Keratinocyte (primary cell): Measurements from ENCODE around the gene PTPN2. TPM values are rescaled to one million over a fixed set of nuclear protein-coding genes. Genes with fewer than 3 reads are reported as not detected.

Source experiments
- DNase-seq: peaks from one replicate; pipeline ENCODE4 v3.0.0-alpha.2; 2011; ENCODE audit warnings: low read depth, missing footprints, low spot score
- FAIRE-seq: peaks from 2 replicates; lab custom pipeline; 2011; peaks lifted over from hg19 to GRCh38; lab: Jason Lieb, UNC
- H2AFZ ChIP-seq: 2 replicates; pipeline ENCODE4 v1.6.0; 2012; ENCODE audit warnings: low read length, control low read depth, inconsistent platforms; ENCODE audit not compliant: control insufficient read depth
- H3K27ac ChIP-seq: 2 replicates; pipeline ENCODE4 v1.5.1; 2011; ENCODE audit warnings: low read length; ENCODE audit not compliant: control insufficient read depth, insufficient read depth
- H3K27me3 ChIP-seq: 3 replicates; pipeline ENCODE4 v1.6.0; 2011; ENCODE audit warnings: low read length; ENCODE audit not compliant: control insufficient read depth, insufficient read depth; ENCODE audit errors: extremely low read depth
- H3K36me3 ChIP-seq, 2 experiments: 2 replicates in 1 of 2; 3 replicates in 1 of 2; pipeline ENCODE4 v1.5.1; 2011; ENCODE audit warnings: low read length in 2 of 2, mild to moderate bottlenecking in 1 of 2; ENCODE audit not compliant: control insufficient read depth in 2 of 2, insufficient read depth in 2 of 2; ENCODE audit errors: extremely low read depth in 1 of 2
- H3K4me1 ChIP-seq: 3 replicates; pipeline ENCODE4 v1.5.1; 2011; ENCODE audit warnings: low read length; ENCODE audit not compliant: control insufficient read depth, insufficient read depth; ENCODE audit errors: extremely low read depth
- H3K4me2 ChIP-seq: 3 replicates; pipeline ENCODE4 v1.6.0; 2011; ENCODE audit warnings: low read depth, low read length; ENCODE audit not compliant: control insufficient read depth, insufficient read depth; ENCODE audit errors: extremely low read depth
- H3K4me3 ChIP-seq, 3 experiments: fragments of 200-600 bp in 1 of 3; sonication (generic) in 1 of 3; 2 replicates in 2 of 3; 3 replicates in 1 of 3; pipeline ENCODE4 v1.5.1; 2011 to 2016; ENCODE audit warnings: low read length in 3 of 3, mild to moderate bottlenecking in 3 of 3, control low read depth in 2 of 3, inconsistent platforms in 1 of 3, low read depth in 1 of 3, mixed read lengths in 1 of 3, mixed run types in 1 of 3, moderate library complexity in 1 of 3; ENCODE audit not compliant: control insufficient read depth in 2 of 3, insufficient read depth in 2 of 3; ENCODE audit errors: extremely low read depth in 1 of 3
- H3K79me2 ChIP-seq: 2 replicates; pipeline ENCODE4 v1.6.0; 2012; ENCODE audit warnings: low read length; ENCODE audit not compliant: control insufficient read depth, insufficient read depth
- H3K9ac ChIP-seq: 3 replicates; pipeline ENCODE4 v1.6.0; 2011; ENCODE audit warnings: low read length; ENCODE audit not compliant: control insufficient read depth, insufficient read depth; ENCODE audit errors: extremely low read depth
- H3K9me1 ChIP-seq: 3 replicates; pipeline ENCODE4 v1.6.0; 2011; ENCODE audit warnings: low read length; ENCODE audit not compliant: control insufficient read depth, insufficient read depth; ENCODE audit errors: extremely low read depth
- H3K9me3 ChIP-seq: 2 replicates; pipeline ENCODE4 v1.5.1; 2012; ENCODE audit warnings: low read depth, low read length; ENCODE audit not compliant: control insufficient read depth
- H4K20me1 ChIP-seq: 3 replicates; pipeline ENCODE4 v1.6.0; 2011; ENCODE audit warnings: low read length; ENCODE audit not compliant: control insufficient read depth, insufficient read depth; ENCODE audit errors: extremely low read depth
- EZH2 ChIP-seq: IDR thresholded peaks from one replicate; pipeline ENCODE4 v1.6.1; 2012; ENCODE audit warnings: inconsistent platforms, mild to moderate bottlenecking, low read length, moderate library complexity
- dilution Hi-C: fragments of 300-500 bp; cut with MboI; formaldehyde crosslinking; loops from one replicate; pipeline ENCODE4 v1.7.0; 2020; ENCODE audit warnings: low sequenced_read_pairs; ENCODE audit not compliant: extremely low pct_ligation_motif_present
- polyA plus RNA-seq, 5 experiments: library from polyadenylated mRNA; depleted of rRNA in 3 of 5; stranded (reverse) in 3 of 5; stranded (forward) in 1 of 5; unstranded in 1 of 5; fragments of >200 nt; gene quantifications; 1 replicate in 1 of 5; 2 replicates in 3 of 5; 3 replicates in 1 of 5; pipeline versions ENCODE4 v1.2.1 to v1.2.3, GENCODE V29; 2011 to 2012; ENCODE audit warnings: missing spikeins in 2 of 5, low read depth in 1 of 5, low replicate concordance in 1 of 5
- TF ChIP-seq, protein P1 (sequence below), 3 experiments: IDR thresholded peaks in 1 of 3; conservative IDR thresholded peaks in 1 of 3; optimal IDR thresholded peaks in 1 of 3; 2 replicates in 2 of 3; 3 replicates in 1 of 3; pipeline versions ENCODE3 to v1.5.1; 2011; ENCODE audit warnings: low read length in 3 of 3, mild to moderate bottlenecking in 3 of 3, moderate library complexity in 2 of 3, control low read depth in 1 of 3, inconsistent platforms in 1 of 3; ENCODE audit not compliant: insufficient read depth in 2 of 3; ENCODE audit errors: extremely low read depth in 1 of 3

The PTPN2 gene
- polyA plus RNA-seq, 1 donor (not counting 4 experiments of a cell fraction or from before 2014, with no cell fraction given): 39.9 TPM

DNA sequence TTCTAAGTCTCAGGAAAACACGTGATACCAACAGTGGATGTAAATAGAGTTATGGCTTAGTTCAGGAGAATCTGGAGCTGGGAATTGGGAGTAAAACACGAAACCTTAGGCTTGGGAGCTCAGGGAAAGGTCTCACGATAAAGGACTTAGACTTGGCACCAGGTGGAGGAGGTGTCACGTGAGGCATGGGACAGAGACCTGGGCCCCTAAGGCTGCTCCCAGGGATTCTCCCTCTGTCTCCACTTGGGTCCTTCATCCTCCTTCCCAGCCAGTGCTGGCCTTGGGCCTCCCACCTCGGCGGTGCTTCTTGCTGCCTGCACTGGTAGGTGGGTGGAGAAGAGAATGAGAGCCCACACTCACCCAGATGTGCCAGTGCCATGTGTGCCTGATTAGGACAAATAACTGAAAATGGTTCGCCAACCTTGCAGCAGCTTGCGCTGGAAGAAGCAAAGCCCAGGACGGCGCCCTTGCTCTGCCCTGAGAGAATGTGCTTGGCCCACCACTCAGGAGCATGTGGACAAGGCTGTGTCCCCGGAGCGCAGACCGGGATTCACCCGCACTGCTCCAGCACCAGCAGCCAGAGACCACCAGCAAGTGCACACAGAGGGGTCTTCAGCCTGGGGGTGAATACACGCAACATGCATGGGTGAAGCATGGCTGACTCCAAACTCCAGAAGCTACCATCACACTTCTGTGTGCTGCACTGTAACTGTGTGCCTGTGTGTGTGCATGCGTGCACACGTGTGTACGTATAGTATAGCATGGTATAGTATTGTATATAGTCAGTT lies 133.1 kb downstream of the PTPN2 start:
- FAIRE-seq (no peak), DNase-seq (no peak)
- H3K4me1 ChIP-seq: peaks cover 13% of the 10 kb centered on the region
- TF ChIP-seq, protein P1, sequence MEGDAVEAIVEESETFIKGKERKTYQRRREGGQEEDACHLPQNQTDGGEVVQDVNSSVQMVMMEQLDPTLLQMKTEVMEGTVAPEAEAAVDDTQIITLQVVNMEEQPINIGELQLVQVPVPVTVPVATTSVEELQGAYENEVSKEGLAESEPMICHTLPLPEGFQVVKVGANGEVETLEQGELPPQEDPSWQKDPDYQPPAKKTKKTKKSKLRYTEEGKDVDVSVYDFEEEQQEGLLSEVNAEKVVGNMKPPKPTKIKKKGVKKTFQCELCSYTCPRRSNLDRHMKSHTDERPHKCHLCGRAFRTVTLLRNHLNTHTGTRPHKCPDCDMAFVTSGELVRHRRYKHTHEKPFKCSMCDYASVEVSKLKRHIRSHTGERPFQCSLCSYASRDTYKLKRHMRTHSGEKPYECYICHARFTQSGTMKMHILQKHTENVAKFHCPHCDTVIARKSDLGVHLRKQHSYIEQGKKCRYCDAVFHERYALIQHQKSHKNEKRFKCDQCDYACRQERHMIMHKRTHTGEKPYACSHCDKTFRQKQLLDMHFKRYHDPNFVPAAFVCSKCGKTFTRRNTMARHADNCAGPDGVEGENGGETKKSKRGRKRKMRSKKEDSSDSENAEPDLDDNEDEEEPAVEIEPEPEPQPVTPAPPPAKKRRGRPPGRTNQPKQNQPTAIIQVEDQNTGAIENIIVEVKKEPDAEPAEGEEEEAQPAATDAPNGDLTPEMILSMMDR (optimal IDR thresholded peaks at IDR 0.05 in 1 of 3, IDR thresholded peaks at IDR 0.05 in 1 of 3, conservative IDR thresholded peaks at IDR 0.05 in 1 of 3; ENCODE audit: extremely low read depth in 1 of 3, insufficient read depth in 2 of 3, low read length in 3 of 3): no peak
- TF ChIP-seq EZH2: no peak
- no peaks in the 10 kb centered on the region for H4K20me1 ChIP-seq
- H3K4me3 ChIP-seq: no peak overlapping the region
- H2AFZ ChIP-seq: no peak overlapping the region
- H3K27ac ChIP-seq: no peak overlapping the region
- no peak overlapping the region for H3K9ac ChIP-seq
- H3K27me3 ChIP-seq: no peaks in the 10 kb centered on the region
- no peaks in the 10 kb centered on the region for H3K9me1 ChIP-seq
- H3K9me3 ChIP-seq: no peaks in the 10 kb centered on the region
- no peak overlapping the region for H3K4me2 ChIP-seq
- H3K79me2 ChIP-seq: no peaks in the 10 kb centered on the region
- dilution Hi-C loops: no loop called here
- H3K36me3 ChIP-seq: no peaks in the 10 kb centered on the region

GRCh38 chr18:12750076-12750714 lies 133.8 kb downstream of the PTPN2 start:
- Histone ChIP-seq H2AFZ (no peak overlapping the region), H3K9me1 (no peaks in the 10 kb centered on the region), H3K4me3 (no peak overlapping the region), H3K27me3 (no peaks in the 10 kb centered on the region), H3K9me3 (no peaks in the 10 kb centered on the region), H3K79me2 (no peaks in the 10 kb centered on the region), H4K20me1 (no peaks in the 10 kb centered on the region), H3K4me1 (peaks cover 19% of the 10 kb centered on the region), H3K4me2 (no peak overlapping the region), H3K27ac (no peak overlapping the region), H3K36me3 (no peaks in the 10 kb centered on the region), H3K9ac (no peak overlapping the region)
- FAIRE-seq (no peak), DNase-seq (no peak)
- dilution Hi-C loops: no loop called here
- TF ChIP-seq EZH2: no peak
- TF ChIP-seq, protein P1 (optimal IDR thresholded peaks at IDR 0.05 in 1 of 3, IDR thresholded peaks at IDR 0.05 in 1 of 3, conservative IDR thresholded peaks at IDR 0.05 in 1 of 3; ENCODE audit: extremely low read depth in 1 of 3, insufficient read depth in 2 of 3, low read length in 3 of 3): no peak
